ENCODE results near the gene RAD54L2.
"Not testable (repeated sequence)": the region's sequence is repeated elsewhere in the genome, so short reads cannot be mapped to it uniquely, and the experiment has no call there.

RAD54L2 gene

DNA sequence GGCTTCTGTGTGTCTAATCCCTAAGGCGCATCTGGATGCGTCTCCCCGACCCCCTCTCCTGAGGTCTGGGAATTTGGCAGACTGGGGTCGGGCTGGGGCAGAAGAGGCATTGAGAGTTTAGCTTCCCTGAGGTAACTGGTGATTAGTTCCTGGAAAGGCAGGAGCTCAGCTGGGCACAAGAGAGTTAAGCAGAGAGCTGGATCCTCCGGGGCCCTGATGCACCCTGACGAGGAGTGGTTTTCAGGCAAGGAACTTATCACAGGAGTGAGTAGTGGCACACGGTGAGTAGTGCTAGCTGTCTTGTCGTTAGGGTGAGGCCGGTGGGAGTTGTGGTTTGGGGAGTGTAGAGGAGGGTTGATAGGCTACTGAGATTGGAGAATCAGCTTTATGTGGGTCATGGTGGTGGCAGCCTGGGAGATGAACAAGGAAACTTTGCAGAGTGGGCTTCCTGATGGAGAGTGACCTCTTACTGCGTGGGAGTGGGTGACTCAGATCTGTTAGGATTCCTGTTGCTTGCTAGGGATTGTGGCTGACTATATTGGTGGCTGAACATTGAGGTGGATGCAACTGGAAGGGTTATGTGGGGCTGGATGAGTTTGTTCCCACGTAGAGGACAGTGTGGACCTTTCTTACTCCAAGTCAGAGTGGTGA, 897 bp downstream of the RAD54L2 start:
- peak; percentile 3 for DNase-seq (ENCODE audit: low spot score)

DNA sequence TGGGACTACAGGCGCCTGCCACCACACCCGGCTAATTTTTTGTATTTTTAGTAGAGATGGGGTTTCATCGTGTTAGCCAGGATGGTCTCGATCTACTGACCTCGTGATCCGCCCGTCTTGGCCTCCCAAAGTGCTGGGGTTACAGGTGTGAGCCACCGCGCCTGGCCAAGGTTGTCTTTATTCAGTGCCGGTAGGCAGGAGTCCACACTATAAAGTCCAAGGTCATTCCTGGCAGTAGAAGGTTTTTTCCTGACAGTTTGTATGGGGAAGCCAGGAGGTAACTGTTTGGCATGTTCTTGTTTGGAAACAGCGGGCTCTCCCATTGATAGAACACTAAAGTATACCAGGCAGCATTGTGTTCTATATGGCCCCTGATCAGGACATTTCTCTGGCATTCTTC, 4.1 kb downstream of the RAD54L2 start:
- not testable (repeated sequence) for DNase-seq (ENCODE audit: low spot score)

DNA sequence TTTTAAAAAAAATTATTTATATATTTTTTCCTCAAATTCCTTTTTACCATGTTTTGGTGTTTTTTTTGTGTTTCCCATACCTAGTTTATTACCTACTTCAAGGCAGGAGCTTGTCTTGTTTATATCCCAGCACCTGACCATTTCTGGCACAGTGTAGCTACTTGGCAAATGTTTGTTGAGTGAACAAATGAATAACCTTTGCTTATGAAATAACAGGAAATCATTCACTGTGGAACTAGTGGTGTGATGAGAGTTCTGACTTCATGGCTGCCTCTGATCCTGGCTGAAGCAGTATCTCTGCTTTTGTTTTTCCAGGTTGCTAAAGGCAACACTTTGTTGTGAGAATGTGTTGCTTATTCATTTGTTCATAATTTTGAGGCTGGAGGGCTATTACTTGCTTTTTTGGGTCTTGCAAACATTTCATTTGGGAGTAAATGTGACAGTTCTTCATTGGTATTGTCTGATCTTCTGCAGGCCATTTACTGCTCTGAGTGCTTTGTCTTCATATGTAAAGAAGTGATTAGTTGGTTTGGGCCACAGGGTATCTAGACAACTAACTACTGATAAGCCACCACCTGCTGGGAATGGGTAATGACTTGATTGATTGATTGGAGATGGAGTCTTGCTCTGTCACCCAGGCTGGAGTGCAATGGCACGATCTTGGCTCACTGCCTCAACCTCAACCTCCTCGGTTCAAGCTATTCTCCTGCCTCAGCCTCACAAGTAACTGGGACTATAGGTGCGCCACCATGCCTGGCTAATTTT, 5.7 kb downstream of the RAD54L2 start:
- no peak for DNase-seq (ENCODE audit: low spot score)

- no peak for DNase-seq (ENCODE audit: low spot score)
Measured at GRCh38 chr3:51547274-51547673, 8.8 kb downstream of the RAD54L2 start.

- no peak for DNase-seq (ENCODE audit: low spot score)
Measured at GRCh38 chr3:51549311-51549710, 10.8 kb downstream of the RAD54L2 start.

GRCh38 chr3:51550080-51550819, 11.7 kb downstream of the RAD54L2 start:
- DNase-seq (ENCODE audit: low spot score), result no peak

DNA sequence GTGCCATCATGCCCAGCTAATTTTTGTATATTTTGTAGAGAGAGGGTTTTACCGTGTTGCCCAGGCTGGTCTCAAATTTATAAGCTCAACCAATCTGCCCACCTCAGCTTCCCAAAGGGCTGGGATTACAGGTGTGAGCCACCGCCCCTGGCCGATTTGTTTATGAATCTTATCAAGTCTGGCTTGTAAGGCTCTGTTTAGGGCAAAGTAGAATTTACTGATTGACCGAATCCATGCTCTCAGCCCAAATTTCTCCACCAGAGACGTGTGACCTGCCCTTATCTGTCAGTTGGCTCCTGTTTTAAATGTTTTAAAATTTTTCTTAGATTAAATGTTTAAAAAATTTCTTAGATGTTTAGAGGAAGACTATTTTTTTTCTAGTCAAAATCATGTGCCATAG, 19.5 kb downstream of the RAD54L2 start:
- no peak for DNase-seq (ENCODE audit: low spot score)

DNA sequence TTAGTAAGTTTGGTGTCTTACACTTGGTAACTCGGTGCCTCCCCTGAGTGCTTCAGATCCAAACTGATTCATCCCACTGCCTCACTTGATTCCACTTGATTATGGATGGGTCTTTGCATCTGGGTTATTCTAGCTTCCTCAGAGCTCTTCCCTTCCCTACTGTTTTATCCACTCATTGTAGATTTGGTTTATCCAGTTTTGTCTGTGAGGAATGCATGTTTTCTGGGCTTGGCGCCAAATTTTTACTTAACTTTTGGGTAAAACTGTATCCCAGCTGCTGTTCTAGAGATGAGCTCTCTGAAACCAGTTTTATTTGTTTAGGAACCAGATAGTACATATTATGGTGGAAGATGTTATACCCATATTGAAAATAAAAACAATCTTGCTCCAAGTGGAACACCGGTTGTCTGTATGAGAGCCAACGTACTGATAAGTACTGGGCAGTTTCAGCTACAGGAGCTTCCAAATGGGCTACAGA, 20.9 kb downstream of the RAD54L2 start:
- DNase-seq (ENCODE audit: low spot score), result no peak

DNA sequence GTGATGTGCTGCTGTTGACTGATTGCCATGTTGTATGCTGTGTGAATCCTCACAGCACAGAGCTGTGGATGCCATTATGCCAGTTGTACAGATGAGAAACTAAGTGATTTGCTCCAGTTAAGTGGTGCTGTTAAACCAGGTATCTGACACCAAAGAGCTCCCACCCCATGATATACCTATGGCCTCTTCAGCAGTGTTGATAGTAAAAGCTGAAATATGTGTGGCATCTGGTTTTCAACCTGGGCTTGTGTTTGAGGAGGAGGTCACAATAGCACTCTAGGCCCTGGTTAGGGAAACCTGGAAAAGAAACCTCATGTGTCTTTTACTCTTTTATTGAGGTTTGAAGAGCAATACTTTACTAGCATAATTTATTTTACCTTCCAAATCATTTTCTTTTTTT, 21.4 kb downstream of the RAD54L2 start:
- no peak for DNase-seq (ENCODE audit: low spot score)

- DNase-seq (ENCODE audit: low spot score), result not testable (repeated sequence)
Measured at GRCh38 chr3:51562403-51562802, 23.9 kb downstream of the RAD54L2 start.

DNA sequence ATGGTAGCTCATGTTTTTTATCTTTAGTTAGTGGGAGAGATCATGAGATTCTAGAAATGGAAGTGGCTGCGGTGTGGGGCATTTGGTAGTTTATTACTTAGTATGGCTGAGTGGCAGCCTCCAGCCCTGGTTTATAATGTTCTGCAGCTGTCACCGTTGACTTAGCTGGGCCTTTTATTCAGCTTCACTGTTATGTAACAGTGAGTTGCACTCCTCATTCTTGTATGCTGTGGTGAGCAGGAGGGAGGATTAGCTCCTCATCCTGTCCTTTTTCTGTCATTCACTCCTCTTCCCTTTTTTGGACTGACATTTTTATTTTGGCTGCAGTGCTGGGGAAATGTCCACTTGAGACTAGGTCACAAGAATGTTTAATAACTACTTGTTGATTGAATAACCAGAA, 29.5 kb downstream of the RAD54L2 start:
- DNase-seq (ENCODE audit: low spot score), result no peak

- no peak for DNase-seq (ENCODE audit: low spot score)
Measured at GRCh38 chr3:51568996-51569395, 30.5 kb downstream of the RAD54L2 start.

- DNase-seq (ENCODE audit: low spot score), result no peak
Measured at GRCh38 chr3:51578238-51578637, 39.7 kb downstream of the RAD54L2 start.

- DNase-seq (ENCODE audit: low spot score), result no peak
Measured at GRCh38 chr3:51580418-51580817, 41.9 kb downstream of the RAD54L2 start.

- DNase-seq (ENCODE audit: low spot score), result no peak
Measured at GRCh38 chr3:51581524-51581923, 43.0 kb downstream of the RAD54L2 start.

DNA sequence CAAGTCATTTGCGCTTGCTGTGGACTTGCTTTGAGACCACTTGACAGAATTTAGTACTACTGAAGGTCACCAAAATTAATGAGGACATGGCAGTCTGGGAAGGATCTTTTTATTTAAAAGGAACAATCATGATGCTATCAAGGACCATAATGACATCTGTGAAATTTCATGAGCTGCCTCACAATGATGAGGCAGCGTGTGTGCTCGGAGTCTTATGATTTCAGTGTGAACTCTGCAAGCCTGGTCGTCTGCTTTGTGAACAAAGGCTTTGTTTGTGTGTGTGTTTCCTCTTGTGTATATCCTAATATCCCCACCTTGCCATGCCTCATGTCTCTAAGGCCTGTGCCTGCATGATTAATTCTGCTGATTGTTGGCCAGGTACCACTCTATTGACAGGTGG, 46.7 kb downstream of the RAD54L2 start:
- DNase-seq (ENCODE audit: low spot score), result peak; percentile 75

DNA sequence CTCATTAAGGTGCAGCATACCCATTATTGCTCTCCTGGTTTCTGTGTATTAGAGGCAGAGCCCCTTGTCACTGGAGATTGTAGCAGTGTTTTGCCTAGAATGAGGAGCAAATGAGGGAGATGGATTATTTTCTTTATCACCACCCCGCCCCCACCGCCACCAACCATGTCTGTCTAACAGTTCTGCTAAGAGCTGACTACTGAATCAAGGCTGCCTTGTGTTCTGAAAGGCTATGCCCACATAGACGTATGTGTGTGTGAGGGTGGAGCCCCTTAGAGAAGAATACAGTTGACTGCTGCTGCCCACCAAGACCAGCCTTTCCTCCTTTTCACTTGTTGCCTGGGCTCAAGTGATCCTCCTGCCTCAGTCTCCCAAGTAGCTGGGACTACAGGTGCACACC, 47.4 kb downstream of the RAD54L2 start:
- DNase-seq (ENCODE audit: low spot score), result no peak

Data from SK-N-DZ (cell line).